HG02642 (cell line): Measurements from ENCODE around the gene MYO7A.

Experiments used
- ATAC-seq: cut with Tn5 transposase; IDR thresholded peaks from one replicate; pipeline ENCODE4 v1.9.1; 2021; ENCODE audit warnings: mild to moderate bottlenecking; ENCODE audit not compliant: unreplicated experiment, poor library complexity

The MYO7A gene

GRCh38 chr11:77143405-77144020 is 15.5 kb downstream of the MYO7A start:
- ATAC-seq = no peak

- ATAC-seq = no peak
Observed at GRCh38 chr11:77144196-77144856, 16.3 kb downstream of the MYO7A start.

DNA sequence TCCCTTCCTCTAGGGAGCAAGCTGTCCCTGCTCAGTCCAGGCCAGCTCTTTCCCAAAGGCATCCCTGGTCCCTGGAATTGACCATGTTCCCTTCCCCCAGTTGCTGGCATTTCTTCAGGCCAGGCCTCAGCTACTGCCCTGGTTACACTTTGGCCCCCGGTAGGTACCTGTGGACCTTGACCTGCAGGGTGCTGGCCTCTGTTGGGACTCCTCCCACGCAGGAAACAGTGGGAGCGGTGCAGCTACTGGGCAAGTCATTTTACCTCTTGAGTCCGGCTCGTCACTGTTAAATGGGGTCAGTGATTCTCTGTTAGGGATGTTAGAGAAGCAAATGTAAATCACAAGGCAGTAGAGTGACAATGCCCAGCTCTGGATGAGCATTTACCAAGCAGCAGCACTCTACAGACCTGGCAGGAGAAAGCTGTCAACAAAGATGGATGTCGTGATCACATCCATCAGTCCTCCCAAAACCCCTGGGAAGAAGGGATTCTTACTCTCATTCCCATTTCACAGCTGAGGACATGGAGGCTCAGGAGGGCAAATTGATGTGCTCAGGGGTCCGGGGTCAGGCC is 16.9 kb downstream of the MYO7A start:
- no peak for ATAC-seq

DNA sequence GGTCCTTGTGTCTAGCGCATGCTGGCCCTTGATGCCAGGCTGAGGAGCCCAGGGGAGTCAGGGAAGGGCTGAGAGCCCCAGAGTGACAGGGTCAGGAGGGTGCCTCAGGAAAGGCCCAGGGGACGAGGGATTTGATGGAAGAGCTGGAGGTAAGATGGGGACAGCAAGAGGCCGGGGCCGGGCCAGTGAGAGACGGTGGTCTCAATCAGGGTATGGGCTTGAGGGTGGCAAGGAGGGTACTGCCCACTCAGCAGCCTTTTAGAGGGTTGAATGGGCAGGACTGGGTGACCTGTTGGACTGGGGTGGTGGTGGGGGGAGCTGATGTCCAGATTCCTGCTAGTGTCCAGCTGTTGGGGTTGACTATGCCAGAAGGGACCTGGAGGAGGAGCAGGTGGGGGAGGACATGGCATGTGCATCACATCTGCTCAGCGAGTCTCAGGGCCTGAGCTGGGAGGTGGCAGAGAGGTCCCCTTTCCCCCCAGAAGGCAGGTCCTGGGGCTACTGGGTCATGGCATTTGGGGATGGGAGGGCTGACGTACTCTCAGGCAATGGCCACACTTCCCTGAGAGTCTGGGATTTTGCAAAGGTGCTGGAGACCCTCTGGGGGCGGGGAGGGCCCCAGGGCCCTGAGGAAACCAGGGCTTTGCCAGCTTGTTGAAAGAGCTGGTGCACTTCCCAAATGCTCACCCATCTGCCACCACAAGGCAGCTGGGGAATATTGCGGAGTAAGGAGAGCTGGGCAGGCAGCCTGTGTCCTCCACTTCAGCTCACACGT is 18.4 kb downstream of the MYO7A start:
- no peak for ATAC-seq

GRCh38 chr11:77147036-77147315 is 18.9 kb downstream of the MYO7A start:
- ATAC-seq = no peak

DNA sequence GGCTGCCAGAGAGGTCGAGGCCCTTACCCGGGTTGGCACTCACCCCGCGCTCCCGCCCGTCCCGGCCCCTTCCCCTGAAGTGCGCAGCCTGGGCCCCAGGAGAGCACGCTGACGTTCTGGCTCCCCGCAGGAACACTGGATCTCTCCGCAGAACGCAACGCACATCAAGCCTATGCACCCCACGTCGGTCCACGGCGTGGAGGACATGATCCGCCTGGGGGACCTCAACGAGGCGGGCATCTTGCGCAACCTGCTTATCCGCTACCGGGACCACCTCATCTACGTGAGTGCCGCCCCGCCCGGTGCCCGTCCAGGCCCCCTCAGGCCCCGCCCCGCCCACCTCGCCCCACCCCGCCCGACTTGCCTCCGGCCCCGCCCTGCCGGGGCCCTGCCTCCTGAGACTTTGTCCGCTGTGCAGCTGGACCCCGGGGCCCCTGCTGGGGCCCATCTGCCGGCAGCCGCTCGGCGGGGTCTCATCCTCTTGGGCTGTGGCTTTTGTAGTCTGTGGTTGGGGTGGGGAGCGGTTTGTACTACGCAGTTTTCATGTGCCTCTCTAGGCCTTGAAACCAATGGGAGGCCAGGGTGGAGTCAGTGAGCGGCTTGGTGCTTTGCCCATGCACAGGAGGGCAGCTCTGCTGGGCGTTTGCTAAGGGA is 19.7 kb downstream of the MYO7A start:
- ATAC-seq = no peak

- ATAC-seq = no peak
Observed at GRCh38 chr11:77148963-77149715, 21.1 kb downstream of the MYO7A start.

DNA sequence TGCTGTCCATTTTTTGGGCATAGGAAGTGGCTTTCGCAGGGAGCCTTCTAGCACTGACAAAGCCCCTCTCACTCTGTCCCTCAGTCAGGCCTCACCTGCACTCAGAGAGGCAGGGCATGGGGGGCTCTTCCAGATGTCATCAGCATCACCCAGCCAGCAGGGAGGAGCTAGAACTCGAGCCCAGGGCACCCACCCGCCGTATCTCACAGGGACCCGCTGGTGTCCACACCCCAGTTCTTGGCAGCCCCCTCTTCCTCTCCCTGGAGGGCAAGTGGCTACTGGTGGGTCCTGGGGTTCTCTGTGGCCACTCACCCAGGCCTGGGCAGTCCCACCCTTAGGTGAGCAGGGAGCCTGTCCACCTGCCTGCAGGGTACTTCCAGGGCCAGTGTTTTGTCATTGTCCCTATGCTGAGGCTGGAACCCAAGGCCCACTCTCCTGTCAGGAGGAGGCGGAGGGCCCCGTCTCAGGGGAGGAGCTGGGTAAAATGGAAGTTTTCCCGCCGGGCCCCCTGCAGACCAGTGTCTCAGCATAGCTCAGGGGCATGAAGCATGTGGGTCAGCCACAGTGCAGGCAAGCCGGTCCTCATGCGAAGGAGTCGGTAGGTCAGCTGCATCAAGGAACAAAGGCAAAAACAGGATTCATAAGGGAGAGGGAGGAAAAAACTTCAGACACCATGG is 21.8 kb downstream of the MYO7A start:
- no peak for ATAC-seq

DNA sequence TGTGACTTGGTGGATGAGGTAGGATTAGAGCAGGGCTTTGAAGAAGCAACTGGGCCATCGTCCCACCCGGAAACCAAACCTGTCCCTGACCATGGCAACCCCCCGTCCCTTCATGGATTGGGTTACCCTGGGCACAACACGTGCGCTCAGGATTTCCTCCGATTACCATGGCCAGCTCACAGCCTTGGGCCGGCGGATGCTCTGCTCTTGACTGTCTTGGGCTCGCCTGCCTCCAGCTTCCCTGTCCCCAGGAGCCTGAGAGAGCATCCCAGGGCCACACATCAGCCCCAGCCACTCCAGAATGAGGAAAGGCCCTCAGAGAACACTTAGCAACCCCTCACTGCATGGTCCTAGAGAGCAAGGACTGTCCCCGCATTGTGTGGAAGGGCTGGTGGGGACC is 22.8 kb downstream of the MYO7A start:
- ATAC-seq = no peak

DNA sequence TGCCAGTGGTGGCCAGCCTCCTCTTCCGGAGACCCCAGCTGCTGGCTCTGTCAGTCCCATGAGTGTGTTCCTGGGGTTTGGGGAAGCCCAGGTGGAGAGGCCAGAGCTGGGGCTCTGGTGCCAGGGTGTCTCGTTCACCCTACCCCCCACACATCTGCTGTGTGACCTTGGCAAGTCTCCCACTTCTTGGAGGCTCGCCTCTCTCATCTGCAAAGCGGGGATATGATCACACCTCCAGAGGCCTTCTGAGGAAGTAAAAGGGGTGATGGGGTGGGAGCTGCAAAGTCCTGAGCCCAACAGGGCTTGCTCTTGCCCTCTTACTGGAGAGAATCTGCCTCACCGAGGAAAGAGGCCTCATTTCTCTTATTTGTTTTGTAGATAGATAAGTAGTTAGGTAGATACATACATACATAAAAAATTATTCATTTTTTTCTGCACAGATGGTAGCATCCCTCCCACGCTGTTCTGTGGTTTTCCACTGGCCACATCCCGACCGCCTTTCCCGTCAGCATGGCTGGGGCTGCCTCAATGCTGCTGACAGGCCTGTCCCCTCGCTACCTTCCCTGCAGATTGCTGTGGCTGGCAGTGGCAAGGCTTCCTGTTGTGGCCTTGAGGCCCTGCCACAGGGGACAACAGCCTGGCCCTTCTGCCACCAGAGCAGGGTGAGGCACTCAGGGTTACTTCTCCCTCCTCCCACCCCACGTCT is 23.9 kb downstream of the MYO7A start:
- no peak for ATAC-seq

DNA sequence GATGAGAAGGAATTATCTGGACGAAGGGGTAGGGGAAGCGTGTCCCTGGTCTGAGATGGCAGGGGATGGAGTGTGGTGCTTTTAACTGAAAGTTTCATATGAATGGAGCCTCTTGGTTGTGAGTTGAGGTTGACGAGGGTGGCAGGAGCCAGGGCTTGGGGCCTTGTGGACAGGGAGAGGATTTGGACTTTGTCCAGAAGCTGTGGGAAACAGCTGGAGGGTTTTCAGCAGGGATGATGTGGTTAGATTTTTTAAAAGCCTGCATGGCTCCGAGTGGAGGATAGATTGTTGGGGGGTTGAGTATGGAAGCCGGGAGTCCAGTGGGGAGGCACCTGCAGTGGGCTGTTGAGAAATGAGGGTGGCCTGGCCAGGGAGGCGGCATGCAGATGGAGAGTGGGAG is 24.8 kb downstream of the MYO7A start:
- ATAC-seq = no peak

DNA sequence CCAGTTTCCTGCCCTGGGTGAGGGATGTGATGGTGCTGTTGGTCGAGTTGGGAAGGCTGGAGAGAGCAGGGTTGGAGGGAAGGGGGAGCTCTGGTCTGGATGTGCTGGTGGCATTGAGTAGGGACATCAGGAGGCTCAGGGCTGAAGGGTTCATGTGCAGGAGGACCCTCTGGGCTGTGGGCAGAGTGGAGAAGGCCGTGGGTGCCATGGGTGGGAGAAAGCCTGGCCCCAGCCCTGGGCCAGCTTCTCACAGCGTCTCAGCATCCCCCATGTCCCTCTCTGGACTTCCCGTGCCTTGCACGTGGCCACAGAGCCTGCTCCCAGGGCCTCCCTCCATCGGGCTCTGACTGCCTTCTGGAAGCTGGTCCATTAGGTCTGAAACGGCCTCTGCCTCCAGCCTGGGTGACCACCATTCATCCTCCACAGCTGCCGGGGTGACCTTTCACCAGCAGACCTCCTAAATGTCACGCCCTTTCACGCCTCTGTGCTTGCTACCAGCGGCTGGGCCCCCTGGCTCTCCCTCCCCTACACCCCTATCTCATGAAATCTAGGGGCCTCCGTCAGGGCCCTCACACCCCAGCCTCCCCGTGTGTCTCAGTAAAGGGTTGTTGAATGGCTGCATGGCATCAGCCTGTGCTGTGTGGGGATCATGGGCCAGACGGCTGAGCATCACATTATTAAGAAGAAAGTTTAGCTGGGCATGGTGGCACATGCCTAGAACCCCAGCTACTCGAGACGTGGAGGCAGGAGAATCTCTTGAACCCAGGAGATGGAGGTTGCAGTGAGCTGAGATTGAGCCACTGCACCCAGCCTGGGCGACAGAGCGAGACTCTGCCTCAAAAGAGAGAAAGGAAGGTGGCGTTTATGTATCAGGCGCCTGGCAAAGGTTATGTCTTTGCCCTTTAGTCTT is 25.5 kb downstream of the MYO7A start:
- ATAC-seq = no peak

DNA sequence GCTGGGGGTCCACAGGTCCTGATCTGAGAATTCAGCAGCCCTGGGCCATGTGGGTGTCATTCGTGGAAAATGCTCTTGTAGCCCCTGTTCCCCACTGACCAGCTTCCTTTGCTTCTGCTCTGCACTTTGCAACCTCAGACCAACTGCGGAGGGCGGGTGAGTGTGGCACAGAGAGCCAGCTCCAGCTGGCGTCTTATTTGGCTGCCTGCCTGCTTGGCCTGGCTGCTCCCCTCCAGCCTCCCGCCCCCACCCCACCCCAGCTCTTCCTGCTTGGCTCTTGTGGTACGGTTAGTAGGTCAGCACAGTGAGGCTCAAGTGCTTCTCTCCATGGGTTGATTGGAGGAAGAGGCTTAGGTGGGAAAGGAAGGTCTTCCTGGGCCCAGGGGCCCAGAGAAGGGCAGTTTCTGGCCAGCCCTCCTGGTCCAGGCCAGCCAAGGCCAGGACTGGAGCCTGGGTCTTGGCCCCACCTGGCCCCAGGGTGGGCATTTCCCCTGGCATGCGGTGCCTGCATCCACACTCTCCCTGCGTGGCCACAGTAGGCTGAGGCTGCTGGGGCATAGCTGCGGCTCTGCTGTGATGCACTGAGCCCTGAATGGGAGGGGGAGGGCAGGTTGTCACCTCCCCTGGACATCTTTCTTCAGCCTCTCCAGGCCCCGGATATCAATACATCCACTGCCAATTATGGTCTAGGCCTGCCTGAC is 26.5 kb downstream of the MYO7A start:
- ATAC-seq = no peak

DNA sequence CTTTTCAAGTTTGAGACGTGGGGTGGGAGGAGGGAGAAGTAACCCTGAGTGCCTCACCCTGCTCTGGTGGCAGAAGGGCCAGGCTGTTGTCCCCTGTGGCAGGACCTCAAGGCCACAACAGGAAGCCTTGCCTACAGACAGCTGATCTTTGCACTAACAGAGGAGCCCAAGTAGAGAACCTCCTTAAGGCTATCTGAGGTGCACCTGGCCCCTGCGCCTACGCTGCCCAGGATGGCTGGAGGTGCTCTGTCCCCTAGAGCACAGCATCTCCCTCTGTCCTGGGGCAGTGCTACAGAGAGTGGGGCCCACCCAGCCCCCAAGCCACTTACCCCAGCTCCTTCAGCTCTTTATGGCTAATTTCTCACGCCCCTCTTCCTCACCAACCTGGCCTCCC is 27.0 kb downstream of the MYO7A start:
- ATAC-seq = no peak

DNA sequence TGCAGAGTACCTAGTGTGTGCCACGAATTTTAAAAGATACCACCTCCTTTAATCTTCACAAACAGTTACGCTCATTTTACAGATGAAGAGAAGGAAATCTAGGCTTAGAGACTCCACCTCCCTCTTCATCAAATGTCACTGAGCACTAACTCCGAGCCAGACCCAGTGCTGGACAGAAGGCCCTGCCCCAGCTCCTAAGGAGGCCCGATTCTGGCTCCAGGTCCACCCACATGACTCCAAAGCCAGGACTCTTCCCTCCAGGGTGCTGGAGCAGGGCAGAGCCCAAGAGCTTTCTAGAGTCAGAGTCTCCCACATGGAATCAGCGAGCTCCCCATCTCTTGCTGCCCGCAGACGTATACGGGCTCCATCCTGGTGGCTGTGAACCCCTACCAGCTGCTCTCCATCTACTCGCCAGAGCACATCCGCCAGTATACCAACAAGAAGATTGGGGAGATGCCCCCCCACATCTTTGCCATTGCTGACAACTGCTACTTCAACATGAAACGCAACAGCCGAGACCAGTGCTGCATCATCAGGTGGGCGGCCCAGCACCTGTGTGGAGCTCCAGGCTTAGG is 27.6 kb downstream of the MYO7A start:
- ATAC-seq = no peak

DNA sequence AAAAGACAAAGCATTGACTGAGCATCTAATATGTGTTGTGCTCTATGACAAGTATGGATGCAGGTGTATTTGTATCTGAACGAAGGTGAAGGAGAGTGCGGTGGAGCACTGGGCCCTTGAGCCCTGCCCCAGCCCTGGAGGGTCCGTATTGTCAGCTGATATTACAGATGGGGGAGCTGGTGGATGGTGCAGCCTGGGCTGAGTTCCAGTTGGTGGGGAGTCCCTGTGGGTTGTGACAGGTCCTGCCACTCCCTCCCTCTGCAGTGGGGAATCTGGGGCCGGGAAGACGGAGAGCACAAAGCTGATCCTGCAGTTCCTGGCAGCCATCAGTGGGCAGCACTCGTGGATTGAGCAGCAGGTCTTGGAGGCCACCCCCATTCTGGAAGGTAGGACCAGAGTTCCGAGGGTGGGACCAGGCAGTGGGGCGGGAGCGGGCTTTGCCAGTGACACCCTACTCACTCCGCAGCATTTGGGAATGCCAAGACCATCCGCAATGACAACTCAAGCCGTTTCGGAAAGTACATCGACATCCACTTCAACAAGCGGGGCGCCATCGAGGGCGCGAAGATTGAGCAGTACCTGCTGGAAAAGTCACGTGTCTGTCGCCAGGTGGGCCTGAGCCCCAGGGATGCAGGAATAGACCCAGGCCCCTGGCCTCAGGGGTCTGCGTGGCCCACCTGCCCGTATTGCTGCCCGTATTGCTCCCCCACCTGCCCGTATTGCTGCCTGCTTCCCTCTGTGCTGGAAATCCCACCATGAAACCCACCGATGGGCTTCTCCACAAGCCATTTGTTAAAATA is 28.6 kb downstream of the MYO7A start:
- ATAC-seq = no peak
